ENCODE measurements around the gene KCNG2. TPM values are rescaled to one million over a fixed set of nuclear protein-coding genes. Genes with fewer than 3 reads are reported as not detected.

KCNG2 gene
- total RNA-seq, 4 donors from 2014 or later, result 2.3 to 3.8 (median 3.2) TPM; not detected in 1

DNA sequence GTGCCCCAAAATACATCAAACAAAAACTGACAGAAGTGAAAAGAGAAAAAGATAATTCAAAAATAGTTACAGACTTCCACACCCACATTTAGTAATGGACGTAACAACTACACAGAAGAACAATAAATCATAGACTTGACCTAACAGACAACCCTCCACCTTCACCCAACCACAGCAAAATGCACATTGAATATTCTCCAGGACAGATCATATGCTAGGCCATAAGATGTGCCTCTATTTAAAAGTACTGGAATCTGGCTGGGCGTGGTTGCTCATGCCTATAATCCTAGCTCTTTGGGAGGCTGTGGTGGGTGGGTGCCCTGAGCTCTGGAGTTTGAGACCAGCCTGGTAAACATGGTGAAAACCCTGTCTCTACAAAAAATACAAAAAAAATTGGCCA lies 133.7 kb downstream of the KCNG2 start:
- no peak for DNase-seq
- TF ChIP-seq, protein P1, sequence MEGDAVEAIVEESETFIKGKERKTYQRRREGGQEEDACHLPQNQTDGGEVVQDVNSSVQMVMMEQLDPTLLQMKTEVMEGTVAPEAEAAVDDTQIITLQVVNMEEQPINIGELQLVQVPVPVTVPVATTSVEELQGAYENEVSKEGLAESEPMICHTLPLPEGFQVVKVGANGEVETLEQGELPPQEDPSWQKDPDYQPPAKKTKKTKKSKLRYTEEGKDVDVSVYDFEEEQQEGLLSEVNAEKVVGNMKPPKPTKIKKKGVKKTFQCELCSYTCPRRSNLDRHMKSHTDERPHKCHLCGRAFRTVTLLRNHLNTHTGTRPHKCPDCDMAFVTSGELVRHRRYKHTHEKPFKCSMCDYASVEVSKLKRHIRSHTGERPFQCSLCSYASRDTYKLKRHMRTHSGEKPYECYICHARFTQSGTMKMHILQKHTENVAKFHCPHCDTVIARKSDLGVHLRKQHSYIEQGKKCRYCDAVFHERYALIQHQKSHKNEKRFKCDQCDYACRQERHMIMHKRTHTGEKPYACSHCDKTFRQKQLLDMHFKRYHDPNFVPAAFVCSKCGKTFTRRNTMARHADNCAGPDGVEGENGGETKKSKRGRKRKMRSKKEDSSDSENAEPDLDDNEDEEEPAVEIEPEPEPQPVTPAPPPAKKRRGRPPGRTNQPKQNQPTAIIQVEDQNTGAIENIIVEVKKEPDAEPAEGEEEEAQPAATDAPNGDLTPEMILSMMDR (IDR thresholded peaks at IDR 0.05), result no peak
- no peak for TF ChIP-seq POLR2A (IDR thresholded peaks at IDR 0.05)
- Histone ChIP-seq H3K4me3 (no peak overlapping the region), H3K36me3 (peaks cover 0 to 34% (median 0%) of the 10 kb centered on the region in 3 donors), H3K27ac (no peak overlapping the region), H3K4me1 (peaks cover 0 to 14% (median 0%) of the 10 kb centered on the region in 4 donors), H3K27me3 (no peaks in the 10 kb centered on the region), H3K9me3 (peaks cover 0 to 26% (median 7%) of the 10 kb centered on the region in 4 donors)

DNA sequence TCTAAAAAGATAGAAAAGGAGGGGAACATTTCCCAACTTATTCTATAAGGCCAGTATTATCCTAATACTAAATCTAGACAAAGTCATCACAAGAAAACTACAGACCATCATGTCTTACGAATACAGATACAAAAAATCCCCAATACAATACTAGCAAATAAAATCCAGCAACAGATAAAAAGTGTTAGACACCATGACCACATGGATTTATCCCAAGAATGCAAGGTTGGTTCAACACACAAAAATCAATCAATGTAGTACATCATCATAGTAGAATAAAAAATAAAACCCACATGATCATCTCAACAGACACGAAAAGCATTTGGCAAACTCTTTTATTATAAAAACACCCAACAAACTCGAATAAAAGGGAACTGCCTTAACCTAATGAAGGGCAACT lies 135.2 kb downstream of the KCNG2 start:
- TF ChIP-seq, protein P1 (IDR thresholded peaks at IDR 0.05), result no peak
- TF ChIP-seq POLR2A (IDR thresholded peaks at IDR 0.05), result no peak
- Histone ChIP-seq H3K36me3 (peaks cover 0 to 31% (median 0%) of the 10 kb centered on the region in 3 donors), H3K4me1 (peaks cover 0 to 14% (median 0%) of the 10 kb centered on the region in 4 donors), H3K27me3 (no peaks in the 10 kb centered on the region), H3K27ac (no peak overlapping the region), H3K9me3 (peaks cover 0 to 26% (median 7%) of the 10 kb centered on the region in 4 donors), H3K4me3 (no peak overlapping the region)
- no peak for DNase-seq

DNA sequence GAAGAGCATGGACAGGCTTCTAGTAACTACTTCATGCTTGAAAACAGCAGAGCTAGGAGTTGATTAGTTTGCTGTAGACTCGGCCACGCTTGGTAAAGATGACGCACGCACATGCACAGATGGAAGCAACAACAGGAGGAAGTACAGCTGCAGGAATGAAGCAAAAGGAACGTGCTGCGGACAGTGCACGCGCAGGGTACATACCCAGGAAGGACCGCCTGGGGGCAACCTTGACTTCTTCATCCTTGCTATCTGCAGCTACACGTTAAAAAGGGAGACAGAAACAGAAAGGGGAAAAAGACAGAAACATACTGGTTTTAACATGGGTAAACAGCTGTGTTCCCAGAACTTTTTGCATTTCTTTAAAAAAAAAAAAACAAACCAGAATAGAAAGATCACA lies 136.0 kb downstream of the KCNG2 start:
- no peak overlapping the region for H3K27ac ChIP-seq
- TF ChIP-seq, protein P1 (IDR thresholded peaks at IDR 0.05), result peak in 3 of 6 experiments; percentile 29 to 44 (median 43)
- no peak for TF ChIP-seq POLR2A (IDR thresholded peaks at IDR 0.05)
- no peaks in the 10 kb centered on the region for H3K27me3 ChIP-seq
- peaks cover 0 to 14% (median 0%) of the 10 kb centered on the region in 4 donors for H3K4me1 ChIP-seq
- DNase-seq, result peak in 2 of 3 donors; percentile 60 to 65
- peaks cover 0 to 23% (median 0%) of the 10 kb centered on the region in 3 donors for H3K36me3 ChIP-seq
- no peak overlapping the region for H3K4me3 ChIP-seq
- H3K9me3 ChIP-seq, result peaks cover 0 to 25% (median 4%) of the 10 kb centered on the region in 4 donors

DNA sequence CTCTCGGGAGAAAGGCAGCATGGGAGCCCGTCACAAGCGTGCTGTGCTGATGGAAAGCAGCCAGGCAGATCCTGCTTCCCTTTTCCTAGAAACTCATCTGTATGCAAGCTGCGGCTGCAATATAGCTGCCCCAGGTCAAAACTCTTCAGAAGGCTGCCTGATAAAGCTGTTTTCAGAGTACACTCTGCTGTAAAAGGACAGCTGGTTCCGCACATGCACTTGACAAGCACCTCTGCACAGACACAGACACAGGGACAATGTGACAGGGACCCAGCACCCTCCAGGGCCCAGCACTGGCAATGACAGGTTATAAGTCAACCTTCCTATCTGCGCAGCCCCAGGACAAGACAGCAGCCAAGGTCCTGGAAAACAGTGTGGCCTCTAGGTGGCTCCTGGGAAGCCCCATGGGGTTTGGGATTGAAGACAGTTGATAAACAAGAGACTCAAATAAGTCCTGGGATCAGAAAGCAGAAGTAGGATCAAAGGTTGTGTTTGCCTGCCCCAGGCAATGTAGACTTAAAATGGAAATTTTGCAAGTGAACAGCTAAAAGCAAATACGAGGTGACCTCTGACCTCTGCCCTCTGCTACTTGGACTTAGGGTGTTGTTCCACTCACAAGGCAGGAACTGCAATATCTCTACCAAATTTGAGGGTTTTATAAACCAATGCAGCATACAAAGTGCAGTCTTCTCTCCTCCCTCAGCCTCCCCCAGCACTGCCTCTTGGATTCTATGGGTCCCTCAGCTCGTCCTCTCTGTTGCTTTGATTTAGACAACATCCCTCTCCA lies 136.8 kb downstream of the KCNG2 start:
- Histone ChIP-seq H3K4me1 (peaks cover 0 to 14% (median 0%) of the 10 kb centered on the region in 4 donors), H3K27ac (peak overlapping the region in 2 of 4 donors; percentile 18 to 57), H3K36me3 (peaks cover 0 to 16% (median 0%) of the 10 kb centered on the region in 3 donors), H3K4me3 (no peak overlapping the region), H3K9me3 (peaks cover 0 to 18% (median 1%) of the 10 kb centered on the region in 4 donors), H3K27me3 (no peaks in the 10 kb centered on the region)
- TF ChIP-seq, protein P1 (IDR thresholded peaks at IDR 0.05), result peak in 3 of 6 experiments; percentile 39 to 51 (median 42)
- TF ChIP-seq POLR2A (IDR thresholded peaks at IDR 0.05), result no peak
- DNase-seq, result peak in 2 of 3 donors; percentile 51 to 69

DNA sequence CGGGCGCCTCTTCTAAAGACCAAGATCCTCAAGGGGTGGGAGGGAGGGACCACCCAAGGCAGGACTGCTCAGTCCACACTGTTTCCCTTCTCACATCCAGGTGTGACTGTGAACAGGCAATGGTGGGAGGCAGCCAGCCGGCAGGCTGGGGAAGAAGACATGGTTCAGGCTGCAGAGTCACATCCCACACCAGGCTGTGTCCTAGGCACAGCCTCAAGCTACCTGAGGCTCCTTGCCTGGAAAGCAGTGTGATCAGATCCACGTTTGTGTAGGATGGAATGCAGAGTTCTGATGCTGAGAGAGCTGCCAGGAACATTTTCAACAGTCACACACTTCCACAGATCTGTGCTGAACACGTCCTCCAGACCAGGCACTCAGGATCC lies 137.4 kb downstream of the KCNG2 start:
- Histone ChIP-seq H3K4me1 (peaks cover 0 to 14% (median 0%) of the 10 kb centered on the region in 4 donors), H3K27ac (peak overlapping the region in 2 of 4 donors; percentile 18 to 57), H3K9me3 (peaks cover 0 to 18% (median 1%) of the 10 kb centered on the region in 4 donors), H3K36me3 (peaks cover 0 to 12% (median 0%) of the 10 kb centered on the region in 3 donors), H3K4me3 (no peak overlapping the region), H3K27me3 (no peaks in the 10 kb centered on the region)
- peak in 2 of 3 donors; percentile 21 to 44 for DNase-seq
- no peak for TF ChIP-seq POLR2A (IDR thresholded peaks at IDR 0.05)
- TF ChIP-seq, protein P1 (IDR thresholded peaks at IDR 0.05), result no peak
